Measurements from ENCODE around the gene WDR90. TPM values are rescaled to one million over a fixed set of nuclear protein-coding genes. Genes with fewer than 3 reads are reported as not detected.

The WDR90 gene
- total RNA-seq, 4 donors from 2014 or later: 7.2 to 26.5 (median 15.8) TPM

- peak overlapping the region in 2 of 4 donors; percentile 22 to 93 for H3K27ac ChIP-seq
- H3K9me3 ChIP-seq: no peaks in the 10 kb centered on the region
- peaks cover 0 to 15% (median 0%) of the 10 kb centered on the region in 4 donors for H3K27me3 ChIP-seq
- H3K36me3 ChIP-seq: peaks cover 15 to 38% (median 16%) of the 10 kb centered on the region in 3 donors
- WGBS, 2 donors: 50 to 55% methylated on average over 10 to 17 of the region's 28 CpGs
- peaks cover 54 to 88% (median 67%) of the 10 kb centered on the region in 3 donors for H3K4me1 ChIP-seq
- no peak for DNase-seq
- intact Hi-C loops (cut with DNase I): no loop called here
- TF ChIP-seq POLR2A (IDR thresholded peaks at IDR 0.05): no peak
- no peak for TF ChIP-seq CTCF (IDR thresholded peaks at IDR 0.05)
- H3K4me3 ChIP-seq: peak overlapping the region in 2 of 4 donors; percentile 95 to 98
Measured at GRCh38 chr16:681746-682427, 32.7 kb downstream of the WDR90 start.

DNA sequence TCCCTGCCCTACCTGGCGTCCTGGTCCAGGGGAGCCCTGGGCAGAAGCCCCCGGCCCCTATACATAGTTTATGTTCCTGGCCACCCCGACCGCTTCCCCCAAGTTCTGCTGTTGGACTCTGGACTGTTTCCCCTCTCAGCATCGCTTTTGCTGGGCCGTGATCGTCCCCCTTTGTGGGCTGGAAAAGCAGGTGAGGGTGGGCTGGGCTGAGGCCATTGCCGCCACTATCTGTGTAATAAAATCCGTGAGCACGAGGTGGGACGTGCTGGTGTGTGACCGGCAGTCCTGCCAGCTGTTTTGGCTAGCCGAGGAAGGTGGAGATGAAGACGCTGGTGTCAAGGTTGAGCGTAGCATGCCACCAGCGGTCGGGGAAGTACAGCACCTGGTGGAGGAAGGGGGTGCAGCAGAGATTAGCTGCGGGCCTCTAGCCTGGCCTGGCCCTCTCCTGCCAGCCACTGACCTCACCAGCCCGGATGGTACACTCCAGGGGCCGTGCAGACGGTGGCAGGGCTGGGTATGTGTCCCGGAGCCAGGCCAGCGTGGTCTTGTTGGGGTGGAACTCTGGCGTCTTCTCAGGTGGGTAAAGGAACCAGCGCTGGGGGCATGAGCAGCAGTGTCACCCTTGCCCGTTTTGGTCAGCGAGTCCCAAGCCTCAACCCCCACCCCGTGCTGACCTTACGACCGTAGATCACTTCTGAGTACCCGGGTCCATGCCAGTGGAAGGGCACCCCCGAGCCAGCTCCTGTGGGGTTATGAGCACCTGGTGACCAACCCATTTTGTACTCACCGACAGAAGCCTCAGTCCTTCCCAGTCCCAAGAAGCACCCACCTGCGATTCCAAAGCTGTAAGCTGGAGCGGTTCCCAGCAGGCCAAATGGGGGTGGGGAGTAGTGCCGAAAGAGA, 33.6 kb downstream of the WDR90 start:
- H3K4me3 ChIP-seq: peak overlapping the region; percentile 55 to 88 (median 65)
- WGBS, 2 donors: 67 to 76% methylated on average over 7 to 12 of the region's 36 CpGs
- intact Hi-C loops (cut with DNase I): no loop called here
- peaks cover 51 to 80% (median 61%) of the 10 kb centered on the region in 3 donors for H3K4me1 ChIP-seq
- peak overlapping the region in 3 of 4 donors; percentile 83 to 88 (median 85) for H3K27ac ChIP-seq
- no peaks in the 10 kb centered on the region for H3K9me3 ChIP-seq
- TF ChIP-seq POLR2A (IDR thresholded peaks at IDR 0.05): no peak
- no peak for TF ChIP-seq CTCF (IDR thresholded peaks at IDR 0.05)
- DNase-seq: no peak
- peaks cover 17 to 47% (median 19%) of the 10 kb centered on the region in 3 donors for H3K36me3 ChIP-seq
- peaks cover 0 to 6% (median 0%) of the 10 kb centered on the region in 4 donors for H3K27me3 ChIP-seq

DNA sequence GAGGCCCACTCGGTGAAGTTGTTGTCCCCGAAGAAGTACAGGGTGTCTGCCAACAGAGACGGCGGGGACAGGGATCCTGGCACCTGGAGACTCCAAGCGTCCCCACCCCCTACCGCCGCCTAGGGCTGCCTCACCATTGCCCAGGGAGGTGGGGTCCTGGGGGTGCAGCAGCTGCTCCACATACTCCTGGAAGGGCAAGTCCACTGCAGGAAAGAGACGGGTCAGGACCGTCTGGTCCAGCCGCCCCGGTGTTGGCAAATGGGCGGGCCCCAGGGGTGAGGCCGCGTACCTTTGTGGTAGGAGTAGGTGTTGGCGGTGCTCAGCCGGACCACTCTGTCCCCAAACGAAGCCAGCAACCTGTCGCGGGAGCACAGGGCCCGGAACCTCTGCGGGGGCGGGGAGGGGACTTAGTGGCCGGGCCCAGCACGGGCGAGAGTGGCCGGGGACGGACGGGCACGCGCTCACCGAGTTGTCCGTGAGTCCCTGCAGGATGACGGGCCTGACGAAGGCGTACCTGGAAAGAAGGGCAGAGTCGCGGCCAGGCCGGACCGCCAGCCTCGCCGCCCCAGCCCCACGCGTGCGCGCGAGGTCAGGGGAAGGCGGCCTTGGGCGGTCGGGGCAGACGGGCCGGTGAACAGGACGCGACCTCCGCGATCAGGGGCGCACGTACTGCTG, 34.4 kb downstream of the WDR90 start:
- TF ChIP-seq CTCF (IDR thresholded peaks at IDR 0.05) (no peak), POLR2A (IDR thresholded peaks at IDR 0.05) (no peak)
- H3K4me1 ChIP-seq: peaks cover 52 to 80% (median 57%) of the 10 kb centered on the region in 3 donors
- H3K9me3 ChIP-seq: no peaks in the 10 kb centered on the region
- DNase-seq: no peak
- H3K27me3 ChIP-seq: no peaks in the 10 kb centered on the region
- H3K27ac ChIP-seq: peak overlapping the region; percentile 83 to 91 (median 86)
- WGBS, 2 donors: 13 to 29% methylated on average over 9 to 10 of the region's 57 CpGs
- peak overlapping the region; percentile 55 to 88 (median 65) for H3K4me3 ChIP-seq
- H3K36me3 ChIP-seq: peaks cover 17 to 53% (median 19%) of the 10 kb centered on the region in 3 donors
- intact Hi-C loops (cut with DNase I): no loop called here

DNA sequence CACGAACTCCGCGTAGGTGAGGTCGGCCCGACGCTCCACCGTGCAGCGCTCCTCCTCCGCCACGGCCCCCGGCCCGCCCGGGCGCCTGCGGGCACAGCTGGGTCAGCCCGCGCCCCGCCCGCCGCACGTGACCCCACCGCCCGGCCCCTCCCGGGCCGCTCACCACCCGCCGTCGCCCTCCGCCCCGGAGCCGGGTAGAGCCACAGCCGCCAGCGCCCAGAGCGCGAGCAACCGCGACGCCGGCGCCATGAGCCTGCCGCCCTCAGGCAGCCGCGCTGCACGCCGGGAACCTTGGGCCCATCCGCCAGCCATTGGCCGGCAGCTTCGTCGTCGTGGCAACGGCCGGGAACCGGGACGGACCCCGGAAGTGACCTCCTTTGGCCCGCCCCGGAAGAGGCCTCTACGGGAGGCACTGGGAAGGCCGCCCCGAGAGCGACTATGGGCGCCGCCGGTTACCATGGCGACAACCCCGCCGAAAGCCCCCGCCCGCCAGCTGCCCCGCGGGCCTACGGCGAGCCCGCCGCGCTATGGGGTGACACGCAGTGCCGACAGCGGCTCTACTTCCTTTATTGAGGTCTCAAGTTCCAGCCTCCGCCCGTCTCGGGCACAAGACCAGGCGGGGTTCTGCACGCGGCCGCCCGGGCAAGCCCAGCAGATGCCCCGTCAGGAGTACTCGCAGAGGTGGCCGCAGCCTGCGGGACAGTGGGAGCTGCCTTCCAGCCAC, 35.1 kb downstream of the WDR90 start, which contains the start of gene JMJD8:
Gene JMJD8 (minus strand): TSS at position 264 of the 724 bp plus-strand sequence. CDS start 15 bp downstream, at position 249.
- WGBS, 2 donors: 4% methylated on average over 14 of the region's 91 CpGs; no CpG with 5 or more reads in 1 of the 2 donors
- intact Hi-C loops (cut with DNase I): no loop called here
- Histone ChIP-seq H3K4me1 (peaks cover 57 to 80% (median 58%) of the 10 kb centered on the region in 3 donors), H3K9me3 (no peaks in the 10 kb centered on the region), H3K4me3 (peak within 1 kb of the TSS; percentile 55 to 88 (median 65)), H3K27ac (peak within 1 kb of the TSS; percentile 83 to 91 (median 86)), H3K36me3 (peaks cover 17 to 53% (median 19%) of the 10 kb centered on the region in 3 donors), H3K27me3 (no peaks in the 10 kb centered on the region)
- TF ChIP-seq POLR2A (IDR thresholded peaks at IDR 0.05) (peak in 1 of 4 donors; percentile 66), CTCF (IDR thresholded peaks at IDR 0.05) (no peak)
- peak; percentile 71 for DNase-seq
